SK-N-MC (cell line): ENCODE results near the gene SOX11.

ENCODE experiments used
- EZH2 ChIP-seq: fragments of 200-600 bp; sonication (generic); IDR thresholded peaks from one replicate; pipeline ENCODE4 v1.6.1; 2017; ENCODE audit warnings: antibody characterized with exemption
- FOXP2 ChIP-seq: optimal IDR thresholded peaks from 2 replicates; pipeline ENCODE3; 2011; ENCODE audit warnings: mild to moderate bottlenecking, moderate library complexity; ENCODE audit not compliant: insufficient read depth; ENCODE audit errors: extremely low read length, control extremely low read depth
- POLR2AphosphoS5 ChIP-seq: IDR thresholded peaks from 2 replicates; pipeline ENCODE4 v1.6.1; 2012; ENCODE audit warnings: mild to moderate bottlenecking, low read depth, low read length, borderline replicate concordance

DNA sequence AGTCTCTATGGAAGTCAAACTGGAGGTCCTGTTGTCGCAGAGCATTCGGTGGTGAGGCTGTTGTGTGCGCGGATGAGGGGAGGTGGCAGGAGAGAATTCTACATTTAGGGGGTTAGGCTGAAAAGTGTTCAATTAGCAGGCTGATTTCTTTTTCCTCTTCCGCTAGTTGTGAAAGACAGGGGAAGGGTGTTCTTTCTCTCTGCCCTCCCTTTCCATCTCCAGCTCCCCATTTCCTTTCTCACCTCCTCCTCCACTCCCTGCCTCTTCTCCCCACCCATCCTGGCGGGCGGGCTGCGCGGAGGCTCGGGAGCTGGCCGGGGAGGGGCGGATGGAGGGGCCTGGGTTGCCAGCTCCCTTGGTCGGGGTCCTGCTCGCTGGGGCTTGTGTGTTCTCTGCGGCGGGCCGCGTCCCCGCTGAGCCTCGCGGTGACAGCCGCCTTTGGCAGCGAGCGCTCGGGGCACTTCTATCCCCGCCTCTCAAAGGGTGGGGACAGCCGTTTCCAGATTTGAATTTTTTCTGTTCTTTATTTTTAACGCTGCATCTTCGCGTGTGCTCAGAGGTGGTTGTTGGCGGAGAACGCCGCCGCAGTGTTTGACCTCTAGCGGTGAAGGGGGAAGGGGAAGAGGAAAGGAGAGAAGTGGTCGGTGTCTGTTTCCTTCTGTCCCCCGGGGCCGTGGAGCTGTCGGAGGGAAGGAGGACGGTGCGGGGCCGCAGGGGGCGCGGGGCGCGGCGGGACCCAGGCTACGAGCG is 3.6 kb downstream of the SOX11 start:
- TF ChIP-seq EZH2: no peak
- TF ChIP-seq POLR2AphosphoS5: peak; percentile 58; the same call in 1 of the 2 replicates
- no peak for TF ChIP-seq FOXP2
